ENCODE measurements around the gene NOC4L. TPM values are rescaled to one million over a fixed set of nuclear protein-coding genes. Genes with fewer than 3 reads are reported as not detected.

Gene NOC4L
- total and polyA plus RNA-seq, 7 donors, result 7.9 to 36.7 (median 25.7) TPM

DNA sequence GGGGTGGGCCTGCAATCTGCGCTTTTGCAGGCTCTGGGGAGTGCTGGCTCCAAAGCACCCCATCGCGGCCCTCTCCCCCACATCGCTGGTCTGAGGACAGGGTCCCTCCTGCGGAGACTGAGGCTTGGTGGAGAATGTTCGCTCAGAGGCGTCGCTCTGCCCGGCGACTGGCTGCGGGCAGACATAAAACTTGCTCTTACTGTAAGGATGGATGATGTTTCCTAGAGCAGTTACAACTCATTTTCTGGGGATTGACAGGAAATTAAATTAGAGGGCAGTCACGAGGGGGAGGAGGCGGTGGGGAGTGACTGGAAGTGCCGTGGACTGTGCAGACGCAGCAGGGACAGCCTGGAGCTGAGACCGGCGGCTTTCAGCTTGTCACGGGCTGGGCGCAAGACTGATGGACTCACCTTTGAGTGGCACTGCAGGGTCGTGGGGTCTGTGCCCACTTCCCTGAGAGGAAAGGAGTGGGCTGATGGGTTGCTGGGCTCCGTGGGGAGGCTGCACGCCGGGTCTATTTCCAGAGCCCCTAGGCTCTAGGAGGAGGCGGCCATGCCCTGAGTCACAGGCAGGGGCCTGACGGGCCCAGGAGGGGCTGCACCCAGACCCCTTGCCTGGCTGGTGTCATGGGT is 32.8 kb downstream of the NOC4L start:
- H3K27me3 ChIP-seq (ENCODE audit: insufficient read depth in 3 of 3, low read length in 2 of 3), result peaks cover 0 to 40% (median 14%) of the 10 kb centered on the region in 3 donors
- WGBS, 3 donors, result 75 to 79% (median 77%) methylated on average over 24 to 25 of the region's 25 CpGs
- no peak overlapping the region for H3K4me3 ChIP-seq
- no peaks in the 10 kb centered on the region for H3K36me3 ChIP-seq (ENCODE audit: insufficient read depth in 1 of 2, low read depth in 1 of 2)
- H3K4me1 ChIP-seq, result no peaks in the 10 kb centered on the region
- DNase-seq (peak; percentile 8 to 35), ATAC-seq (no peak)
- TF ChIP-seq, protein P1, sequence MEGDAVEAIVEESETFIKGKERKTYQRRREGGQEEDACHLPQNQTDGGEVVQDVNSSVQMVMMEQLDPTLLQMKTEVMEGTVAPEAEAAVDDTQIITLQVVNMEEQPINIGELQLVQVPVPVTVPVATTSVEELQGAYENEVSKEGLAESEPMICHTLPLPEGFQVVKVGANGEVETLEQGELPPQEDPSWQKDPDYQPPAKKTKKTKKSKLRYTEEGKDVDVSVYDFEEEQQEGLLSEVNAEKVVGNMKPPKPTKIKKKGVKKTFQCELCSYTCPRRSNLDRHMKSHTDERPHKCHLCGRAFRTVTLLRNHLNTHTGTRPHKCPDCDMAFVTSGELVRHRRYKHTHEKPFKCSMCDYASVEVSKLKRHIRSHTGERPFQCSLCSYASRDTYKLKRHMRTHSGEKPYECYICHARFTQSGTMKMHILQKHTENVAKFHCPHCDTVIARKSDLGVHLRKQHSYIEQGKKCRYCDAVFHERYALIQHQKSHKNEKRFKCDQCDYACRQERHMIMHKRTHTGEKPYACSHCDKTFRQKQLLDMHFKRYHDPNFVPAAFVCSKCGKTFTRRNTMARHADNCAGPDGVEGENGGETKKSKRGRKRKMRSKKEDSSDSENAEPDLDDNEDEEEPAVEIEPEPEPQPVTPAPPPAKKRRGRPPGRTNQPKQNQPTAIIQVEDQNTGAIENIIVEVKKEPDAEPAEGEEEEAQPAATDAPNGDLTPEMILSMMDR (IDR thresholded peaks at IDR 0.05), result no peak
- intact Hi-C loops (cut with DNase I), result no loop called here
- H3K9me3 ChIP-seq, result no peaks in the 10 kb centered on the region
- H3K27ac ChIP-seq, result no peak overlapping the region

DNA sequence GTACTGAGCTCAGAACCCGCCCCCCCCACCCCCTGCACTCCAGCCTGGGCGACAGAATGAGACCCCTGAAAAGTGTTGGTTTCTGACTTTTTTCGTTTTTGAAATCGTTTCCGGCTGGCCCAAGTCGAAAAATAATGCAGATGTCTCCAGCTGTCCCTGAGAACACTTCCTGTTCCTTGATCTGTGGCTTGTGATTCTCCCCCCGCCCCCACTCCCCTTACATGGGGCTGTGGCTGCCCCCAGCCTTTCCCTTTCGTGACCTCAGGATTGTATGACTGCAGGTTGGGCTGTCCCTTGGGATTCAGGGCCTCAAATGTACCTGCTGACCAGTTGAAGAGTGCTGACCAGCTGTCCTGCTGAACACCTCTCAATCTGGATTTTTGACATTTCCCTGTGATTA is 34.1 kb downstream of the NOC4L start:
- Histone ChIP-seq H3K27me3 (ENCODE audit: insufficient read depth in 3 of 3, low read length in 2 of 3) (peaks cover 0 to 30% (median 10%) of the 10 kb centered on the region in 3 donors), H3K4me3 (peak overlapping the region; percentile 40), H3K9me3 (no peaks in the 10 kb centered on the region), H3K4me1 (no peaks in the 10 kb centered on the region), H3K36me3 (ENCODE audit: insufficient read depth in 1 of 2, low read depth in 1 of 2) (no peaks in the 10 kb centered on the region), H3K27ac (no peak overlapping the region)
- ATAC-seq (peak in 2 of 4 donors; percentile 20 to 23), DNase-seq (peak in 1 of 2 donors; percentile 6)
- intact Hi-C loops (cut with DNase I), result no loop called here
- 7 to 15% (median 11%) methylated on average over 8 of the region's 8 CpGs for WGBS, 3 donors
- TF ChIP-seq, protein P1 (IDR thresholded peaks at IDR 0.05), result no peak

DNA sequence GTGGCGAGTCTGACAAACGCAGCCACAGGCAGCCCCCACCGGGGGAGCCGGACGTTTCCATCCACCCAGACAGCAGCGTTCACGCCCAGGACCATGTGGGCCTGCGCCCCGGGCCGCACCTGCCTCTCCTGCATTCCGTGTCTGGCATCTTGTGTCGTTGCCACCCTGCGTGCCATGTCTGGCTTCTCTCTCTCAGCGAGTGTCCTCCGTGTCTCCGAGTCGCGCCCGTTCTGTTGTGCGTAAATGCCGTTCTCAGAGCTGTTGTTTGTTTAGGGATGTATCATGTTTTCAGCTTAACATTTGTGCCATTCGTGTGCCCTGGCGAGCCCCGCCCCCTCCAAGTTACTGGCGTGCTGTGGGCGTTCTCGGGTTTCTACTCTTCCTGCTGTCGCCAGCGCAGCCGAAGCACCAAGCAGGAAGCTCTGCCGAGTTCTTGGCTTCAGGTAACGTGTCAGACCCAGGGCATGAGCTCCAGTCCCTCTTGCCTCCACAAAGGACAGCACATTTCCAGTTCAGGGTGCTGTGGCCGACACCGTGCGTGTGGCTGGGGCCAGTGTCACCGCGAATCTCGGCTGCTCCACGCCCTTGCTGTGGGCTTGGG is 34.6 kb downstream of the NOC4L start:
- Histone ChIP-seq H3K4me1 (no peaks in the 10 kb centered on the region), H3K27me3 (ENCODE audit: insufficient read depth in 3 of 3, low read length in 2 of 3) (peaks cover 0 to 32% (median 10%) of the 10 kb centered on the region in 3 donors), H3K27ac (no peak overlapping the region), H3K9me3 (no peaks in the 10 kb centered on the region), H3K4me3 (peak overlapping the region; percentile 40), H3K36me3 (ENCODE audit: insufficient read depth in 1 of 2, low read depth in 1 of 2) (no peaks in the 10 kb centered on the region)
- WGBS, 3 donors, result 22 to 35% (median 24%) methylated on average over 39 of the region's 39 CpGs
- TF ChIP-seq, protein P1 (IDR thresholded peaks at IDR 0.05), result no peak
- intact Hi-C loops (cut with DNase I), result no loop called here
- DNase-seq (peak; percentile 13 to 59), ATAC-seq (peak in 3 of 4 donors; percentile 58 to 84 (median 80))

DNA sequence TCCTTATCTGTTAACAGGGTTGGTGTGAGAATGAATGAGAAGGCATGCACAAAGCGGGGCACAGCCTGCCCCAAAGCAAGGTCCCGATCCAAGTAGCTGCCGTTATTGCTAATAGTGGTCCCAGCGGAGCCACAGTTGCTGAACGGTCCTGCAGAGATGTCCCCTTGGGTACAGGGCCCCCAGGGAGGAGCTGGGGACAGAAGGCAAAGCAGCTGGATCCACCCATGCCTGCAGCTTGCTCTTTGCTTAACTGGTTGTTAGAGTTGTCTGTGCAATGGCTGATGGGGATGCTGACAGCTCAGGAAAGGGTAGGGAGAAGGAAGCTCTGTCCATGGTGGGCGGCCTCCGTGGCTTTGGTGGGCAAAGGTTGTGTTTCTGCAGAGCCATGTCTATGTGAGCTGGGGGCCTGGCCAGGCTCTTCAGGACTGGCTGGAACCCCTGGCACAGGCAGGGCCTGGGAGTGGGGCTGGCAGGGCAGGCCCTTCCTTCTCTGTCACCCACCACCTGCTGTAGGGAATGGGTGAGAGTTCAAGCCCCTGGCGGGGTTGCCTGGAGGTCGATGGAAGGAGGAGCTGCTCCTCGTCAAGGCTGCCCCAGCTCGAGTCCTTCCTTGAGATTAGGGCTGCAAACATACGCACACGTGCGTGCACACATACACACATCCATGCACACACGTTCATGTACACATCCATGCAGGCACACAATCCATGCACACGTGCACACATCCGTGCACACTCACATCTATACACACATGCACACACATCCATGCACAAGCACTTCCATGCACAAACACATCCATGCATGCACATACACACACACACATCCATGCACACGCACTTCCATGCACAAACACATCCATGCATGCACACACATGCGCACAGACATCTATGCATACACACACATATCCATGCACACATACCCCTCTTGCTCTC is 35.4 kb downstream of the NOC4L start:
- Histone ChIP-seq H3K27ac (no peak overlapping the region), H3K9me3 (no peaks in the 10 kb centered on the region), H3K4me3 (peak overlapping the region; percentile 40), H3K4me1 (no peaks in the 10 kb centered on the region), H3K36me3 (ENCODE audit: insufficient read depth in 1 of 2, low read depth in 1 of 2) (no peaks in the 10 kb centered on the region), H3K27me3 (ENCODE audit: insufficient read depth in 3 of 3, low read length in 2 of 3) (peaks cover 0 to 24% (median 9%) of the 10 kb centered on the region in 3 donors)
- DNase-seq, result peak; percentile 11 to 36
- WGBS, 3 donors, result 79 to 82% (median 81%) methylated on average over 19 of the region's 19 CpGs
- intact Hi-C loops (cut with DNase I), result no loop called here
- ATAC-seq, result no peak
- TF ChIP-seq, protein P1 (IDR thresholded peaks at IDR 0.05), result no peak
